Midbrain (tissue), 1 donor: ENCODE results near the gene MSH3.
"Not testable (repeated sequence)": the region's sequence is repeated elsewhere in the genome, so short reads cannot be mapped to it uniquely, and the experiment has no call there.

ENCODE experiments used
- DNase-seq: peaks from one replicate; lab custom pipeline; 2025; lab: John Stamatoyannopoulos, UW

Gene MSH3

GRCh38 chr5:80755626-80756025 lies 101.2 kb downstream of the MSH3 start:
- no peak for DNase-seq

GRCh38 chr5:80756292-80756691 lies 101.8 kb downstream of the MSH3 start:
- no peak for DNase-seq

- no peak for DNase-seq
These were observed 102.8 kb downstream of the MSH3 start for GRCh38 chr5:80757290-80757689.

GRCh38 chr5:80759866-80760577 lies 105.6 kb downstream of the MSH3 start:
- DNase-seq = no peak

GRCh38 chr5:80760680-80761079 lies 106.2 kb downstream of the MSH3 start:
- no peak for DNase-seq

GRCh38 chr5:80761176-80761575 lies 106.7 kb downstream of the MSH3 start:
- DNase-seq = no peak

GRCh38 chr5:80761966-80762365 lies 107.5 kb downstream of the MSH3 start:
- DNase-seq = no peak

- DNase-seq = no peak
These were observed 108.1 kb downstream of the MSH3 start for GRCh38 chr5:80762573-80762972.

- no peak for DNase-seq
These were observed 108.8 kb downstream of the MSH3 start for GRCh38 chr5:80763211-80763610.

- DNase-seq = no peak
These were observed 109.6 kb downstream of the MSH3 start for GRCh38 chr5:80763873-80764647.

- DNase-seq = no peak
These were observed 110.3 kb downstream of the MSH3 start for GRCh38 chr5:80764786-80765185.

GRCh38 chr5:80777347-80778287 lies 123.2 kb downstream of the MSH3 start:
- no peak for DNase-seq

- DNase-seq = no peak
These were observed 125.6 kb downstream of the MSH3 start for GRCh38 chr5:80780024-80780423.

GRCh38 chr5:80780761-80781285 lies 126.4 kb downstream of the MSH3 start:
- no peak for DNase-seq

GRCh38 chr5:80781356-80781755 lies 126.9 kb downstream of the MSH3 start:
- DNase-seq = no peak

GRCh38 chr5:80782626-80783025 lies 128.2 kb downstream of the MSH3 start:
- DNase-seq = no peak

GRCh38 chr5:80783751-80784150 lies 129.3 kb downstream of the MSH3 start:
- not testable (repeated sequence) for DNase-seq

GRCh38 chr5:80784451-80784850 lies 130.0 kb downstream of the MSH3 start:
- DNase-seq = no peak

- DNase-seq = not testable (repeated sequence)
These were observed 135.0 kb downstream of the MSH3 start for GRCh38 chr5:80789319-80790016.

GRCh38 chr5:80790698-80791097 lies 136.2 kb downstream of the MSH3 start:
- DNase-seq = no peak

GRCh38 chr5:80793354-80793753 lies 138.9 kb downstream of the MSH3 start:
- no peak for DNase-seq
